SU-DHL-6 (cell line): ENCODE data around the gene GET4.

Experiments
- H2AFZ ChIP-seq: fragments of 200-600 bp; sonication (generic); 2 replicates; pipeline ENCODE4 v1.6.1; 2014; ENCODE audit warnings: low read depth, mild to moderate bottlenecking, moderate library complexity, mixed read lengths, antibody characterized with exemption, low read length; ENCODE audit not compliant: severe bottlenecking
- H3F3A ChIP-seq: fragments of 200-600 bp; shearing (Covaris generic); 2 replicates; pipeline ENCODE4 v1.6.0; 2016; ENCODE audit warnings: antibody characterized with exemption, mild to moderate bottlenecking; ENCODE audit not compliant: insufficient read depth
- H3K27ac ChIP-seq: fragments of 200-600 bp; sonication (generic); 2 replicates; pipeline ENCODE4 v1.5.1; 2016; ENCODE audit warnings: low read depth, mild to moderate bottlenecking, low read length, moderate library complexity, mixed read lengths
- H3K27me3 ChIP-seq: fragments of 200-600 bp; sonication (generic), shearing (Covaris generic); 2 replicates; pipeline ENCODE4 v1.6.0; 2014; ENCODE audit warnings: mild to moderate bottlenecking, low read length
- H3K36me3 ChIP-seq: fragments of 200-600 bp; sonication (generic); 2 replicates; pipeline ENCODE4 v1.6.1; 2014; ENCODE audit warnings: mild to moderate bottlenecking, low read length, mixed read lengths
- H3K4me2 ChIP-seq: fragments of 300-600, 200-600 bp; shearing (Covaris generic), sonication (generic); 2 replicates; pipeline ENCODE4 v1.6.0; 2014; ENCODE audit warnings: low read length, low read depth, mild to moderate bottlenecking; ENCODE audit not compliant: poor library complexity, severe bottlenecking
- H3K4me3 ChIP-seq: fragments of 200-600 bp; sonication (generic); 2 replicates; pipeline ENCODE4 v1.5.1; 2014; ENCODE audit warnings: antibody characterized with exemption, low read length, mild to moderate bottlenecking, mixed read lengths; ENCODE audit not compliant: insufficient read depth, poor library complexity, severe bottlenecking
- H3K79me2 ChIP-seq: fragments of 200-600 bp; sonication (generic); 2 replicates; pipeline ENCODE4 v1.6.1; 2014; ENCODE audit warnings: mild to moderate bottlenecking, low read length, moderate library complexity; ENCODE audit not compliant: insufficient read depth
- H3K9ac ChIP-seq: fragments of 200-600 bp; sonication (generic); 2 replicates; pipeline ENCODE4 v1.7.0; 2014; ENCODE audit warnings: mild to moderate bottlenecking, low read length
- H3K9me2 ChIP-seq: fragments of 200-600 bp; sonication (generic); replicated peaks from 2 replicates; pipeline ENCODE4 v1.6.1; 2014; ENCODE audit warnings: low read length; ENCODE audit not compliant: insufficient read depth
- H3K9me3 ChIP-seq: fragments of 200-600 bp; sonication (generic); 2 replicates; pipeline ENCODE4 v1.6.1; 2014; ENCODE audit warnings: low read length, mixed read lengths; ENCODE audit not compliant: insufficient read depth
- H4K20me1 ChIP-seq: fragments of 200-600 bp; sonication (generic); 2 replicates; pipeline ENCODE4 v1.6.1; 2014; ENCODE audit warnings: low read depth, mild to moderate bottlenecking, antibody characterized with exemption, low read length, moderate library complexity, mixed read lengths
- EZH2phosphoT487 ChIP-seq: fragments of 200-600 bp; sonication (generic), shearing (Covaris generic); conservative IDR thresholded peaks from 2 replicates; pipeline ENCODE4 v1.6.1; 2018; ENCODE audit warnings: mild to moderate bottlenecking, antibody characterized with exemption, low read length, moderate library complexity, mixed read lengths
- TF ChIP-seq, protein P1 (sequence below): fragments of 200-600 bp; sonication (generic); IDR thresholded peaks from one replicate; pipeline ENCODE4 v1.5.1; 2017; ENCODE audit warnings: antibody characterized with exemption, mild to moderate bottlenecking, low read length, moderate library complexity; ENCODE audit not compliant: insufficient read depth, poor library complexity, severe bottlenecking

The GET4 gene

DNA sequence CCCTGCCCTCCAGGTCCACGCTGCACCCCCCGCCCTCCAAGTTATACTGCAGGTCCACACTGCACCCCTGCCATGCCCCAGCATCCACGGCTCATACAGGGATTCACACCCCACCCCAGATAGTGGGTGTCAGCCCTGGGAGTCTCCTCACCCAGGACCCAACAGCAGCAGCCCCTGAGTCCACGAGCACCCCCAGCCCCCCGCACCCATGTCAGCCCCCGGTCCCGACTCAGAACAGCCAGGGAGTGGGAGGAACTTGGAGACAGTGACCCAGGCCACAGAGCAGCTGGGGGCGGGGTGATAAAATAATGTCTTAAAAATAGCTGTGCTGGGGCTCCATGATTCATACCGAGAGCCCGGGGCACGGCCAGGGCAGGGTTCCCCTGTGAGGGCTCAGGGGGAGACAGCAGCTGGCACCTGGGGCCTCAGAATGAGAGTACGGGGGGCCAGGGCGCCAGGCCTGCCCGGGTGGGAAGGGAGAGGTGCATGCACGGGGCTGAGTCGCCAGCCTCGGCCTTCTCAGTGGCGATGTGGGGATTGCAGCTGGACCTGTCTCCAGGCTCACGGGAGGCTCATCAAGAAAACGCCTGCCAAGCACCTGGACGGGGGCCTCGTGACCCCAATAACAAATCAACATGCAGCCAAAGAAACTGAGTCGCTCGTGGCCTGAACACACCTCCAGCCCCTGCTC is 48.3 kb downstream of the GET4 start:
- Histone ChIP-seq H3K9me3 (no peaks in the 10 kb centered on the region), H3K4me3 (no peak overlapping the region), H3K36me3 (no peaks in the 10 kb centered on the region), H4K20me1 (no peaks in the 10 kb centered on the region), H3K4me2 (no peak overlapping the region), H3K79me2 (no peaks in the 10 kb centered on the region), H3K27me3 (no peaks in the 10 kb centered on the region), H3K27ac (no peak overlapping the region), H3F3A (no peaks in the 10 kb centered on the region), H3K9ac (no peak overlapping the region), H2AFZ (no peak overlapping the region), H3K9me2 (no peaks in the 10 kb centered on the region)
- TF ChIP-seq, protein P1, sequence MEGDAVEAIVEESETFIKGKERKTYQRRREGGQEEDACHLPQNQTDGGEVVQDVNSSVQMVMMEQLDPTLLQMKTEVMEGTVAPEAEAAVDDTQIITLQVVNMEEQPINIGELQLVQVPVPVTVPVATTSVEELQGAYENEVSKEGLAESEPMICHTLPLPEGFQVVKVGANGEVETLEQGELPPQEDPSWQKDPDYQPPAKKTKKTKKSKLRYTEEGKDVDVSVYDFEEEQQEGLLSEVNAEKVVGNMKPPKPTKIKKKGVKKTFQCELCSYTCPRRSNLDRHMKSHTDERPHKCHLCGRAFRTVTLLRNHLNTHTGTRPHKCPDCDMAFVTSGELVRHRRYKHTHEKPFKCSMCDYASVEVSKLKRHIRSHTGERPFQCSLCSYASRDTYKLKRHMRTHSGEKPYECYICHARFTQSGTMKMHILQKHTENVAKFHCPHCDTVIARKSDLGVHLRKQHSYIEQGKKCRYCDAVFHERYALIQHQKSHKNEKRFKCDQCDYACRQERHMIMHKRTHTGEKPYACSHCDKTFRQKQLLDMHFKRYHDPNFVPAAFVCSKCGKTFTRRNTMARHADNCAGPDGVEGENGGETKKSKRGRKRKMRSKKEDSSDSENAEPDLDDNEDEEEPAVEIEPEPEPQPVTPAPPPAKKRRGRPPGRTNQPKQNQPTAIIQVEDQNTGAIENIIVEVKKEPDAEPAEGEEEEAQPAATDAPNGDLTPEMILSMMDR, result no peak
- TF ChIP-seq EZH2phosphoT487, result no peak

GRCh38 chr7:925601-926000 is 49.2 kb downstream of the GET4 start:
- Histone ChIP-seq H3K4me2 (no peak overlapping the region), H3K27me3 (no peaks in the 10 kb centered on the region)
- TF ChIP-seq EZH2phosphoT487, result no peak
- TF ChIP-seq, protein P1, result no peak

GRCh38 chr7:926061-927030 is 50.0 kb downstream of the GET4 start:
- no peaks in the 10 kb centered on the region for H4K20me1 ChIP-seq
- no peaks in the 10 kb centered on the region for H3F3A ChIP-seq
- H3K9me2 ChIP-seq, result no peaks in the 10 kb centered on the region
- H3K27ac ChIP-seq, result no peak overlapping the region
- H3K27me3 ChIP-seq, result no peaks in the 10 kb centered on the region
- no peak overlapping the region for H3K9ac ChIP-seq
- H3K79me2 ChIP-seq, result no peaks in the 10 kb centered on the region
- no peaks in the 10 kb centered on the region for H3K9me3 ChIP-seq
- no peak overlapping the region for H2AFZ ChIP-seq
- H3K36me3 ChIP-seq, result no peaks in the 10 kb centered on the region
- H3K4me3 ChIP-seq, result no peak overlapping the region
- TF ChIP-seq, protein P1, result no peak
- no peak for TF ChIP-seq EZH2phosphoT487
- H3K4me2 ChIP-seq, result no peak overlapping the region

More at GRCh38 chr7:925601-926000, 49.2 kb downstream of the GET4 start:
- no peak overlapping the region for H2AFZ ChIP-seq
- no peaks in the 10 kb centered on the region for H3K9me2 ChIP-seq
- H3K9ac ChIP-seq, result no peak overlapping the region
- no peaks in the 10 kb centered on the region for H3K36me3 ChIP-seq
- H3F3A ChIP-seq, result no peaks in the 10 kb centered on the region
- H3K27ac ChIP-seq, result no peak overlapping the region
- no peaks in the 10 kb centered on the region for H3K9me3 ChIP-seq
- H3K79me2 ChIP-seq, result no peaks in the 10 kb centered on the region
- H3K4me3 ChIP-seq, result no peak overlapping the region
- H4K20me1 ChIP-seq, result no peaks in the 10 kb centered on the region
